ENCODE measurements around the gene RAB38. TPM values are rescaled to one million over a fixed set of nuclear protein-coding genes. Genes with fewer than 3 reads are reported as not detected.

RAB38 gene
- total and polyA plus RNA-seq, 9 donors, result 0.91 to 4.3 (median 2.4) TPM

DNA sequence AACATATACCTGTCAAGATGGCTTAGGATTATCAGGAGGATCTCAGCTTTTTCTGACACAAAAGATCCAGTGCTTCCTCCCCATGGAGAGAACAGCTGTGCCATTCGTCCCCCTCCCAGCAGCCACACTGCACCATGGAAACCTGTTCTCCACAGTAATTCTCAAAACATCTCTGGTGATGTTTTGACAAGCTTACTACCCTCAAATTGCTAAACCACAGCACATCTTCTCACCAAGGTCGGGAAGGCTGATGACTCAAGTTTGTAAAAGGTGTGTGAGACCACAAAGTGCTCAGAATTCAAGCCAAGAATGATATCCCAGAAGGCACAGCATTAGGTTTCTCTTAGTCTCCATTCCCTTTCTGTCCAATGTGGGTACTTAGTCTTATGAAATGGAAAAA lies 3.9 kb upstream of the RAB38 start:
- no peak overlapping the region for H3K4me3 ChIP-seq
- no peak for DNase-seq
- no peak overlapping the region for H3K27ac ChIP-seq
- 56 to 86% (median 69%) methylated on average over 2 of the region's 2 CpGs for WGBS, 3 donors
- no peaks in the 10 kb centered on the region for H3K9me3 ChIP-seq
- no peaks in the 10 kb centered on the region for H3K4me1 ChIP-seq (ENCODE audit: insufficient read depth)
- no peak for TF ChIP-seq EP300 (IDR thresholded peaks at IDR 0.05)
- intact Hi-C loops (cut with DNase I), result no loop called here
- no peaks in the 10 kb centered on the region for H3K27me3 ChIP-seq
- no peaks in the 10 kb centered on the region for H3K36me3 ChIP-seq

DNA sequence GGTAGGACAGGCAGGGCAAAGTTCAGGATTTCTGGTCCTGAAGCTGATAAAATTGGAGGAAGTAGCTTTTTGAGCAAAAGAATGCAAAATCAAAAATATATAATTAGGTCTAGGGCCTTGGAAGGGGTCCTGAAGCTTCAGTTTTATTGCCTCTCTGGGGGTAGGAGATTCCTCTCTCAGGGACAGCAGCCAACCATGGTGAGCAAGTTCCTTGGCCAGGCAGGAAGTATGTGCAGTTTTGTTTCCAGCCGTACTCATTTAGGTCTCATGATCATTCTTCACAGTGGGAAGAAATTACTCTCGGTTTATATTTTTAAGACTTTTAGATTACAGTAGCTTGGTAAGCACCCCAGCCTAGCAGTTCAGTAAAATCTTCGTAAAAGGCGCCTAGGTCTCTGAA lies 2.9 kb upstream of the RAB38 start:
- Histone ChIP-seq H3K4me3 (no peak overlapping the region), H3K4me1 (ENCODE audit: insufficient read depth) (no peaks in the 10 kb centered on the region), H3K27ac (no peak overlapping the region), H3K36me3 (no peaks in the 10 kb centered on the region), H3K27me3 (no peaks in the 10 kb centered on the region), H3K9me3 (no peaks in the 10 kb centered on the region)
- no peak for DNase-seq
- 49 to 62% (median 60%) methylated on average over 4 of the region's 4 CpGs for WGBS, 3 donors
- TF ChIP-seq, protein P1, sequence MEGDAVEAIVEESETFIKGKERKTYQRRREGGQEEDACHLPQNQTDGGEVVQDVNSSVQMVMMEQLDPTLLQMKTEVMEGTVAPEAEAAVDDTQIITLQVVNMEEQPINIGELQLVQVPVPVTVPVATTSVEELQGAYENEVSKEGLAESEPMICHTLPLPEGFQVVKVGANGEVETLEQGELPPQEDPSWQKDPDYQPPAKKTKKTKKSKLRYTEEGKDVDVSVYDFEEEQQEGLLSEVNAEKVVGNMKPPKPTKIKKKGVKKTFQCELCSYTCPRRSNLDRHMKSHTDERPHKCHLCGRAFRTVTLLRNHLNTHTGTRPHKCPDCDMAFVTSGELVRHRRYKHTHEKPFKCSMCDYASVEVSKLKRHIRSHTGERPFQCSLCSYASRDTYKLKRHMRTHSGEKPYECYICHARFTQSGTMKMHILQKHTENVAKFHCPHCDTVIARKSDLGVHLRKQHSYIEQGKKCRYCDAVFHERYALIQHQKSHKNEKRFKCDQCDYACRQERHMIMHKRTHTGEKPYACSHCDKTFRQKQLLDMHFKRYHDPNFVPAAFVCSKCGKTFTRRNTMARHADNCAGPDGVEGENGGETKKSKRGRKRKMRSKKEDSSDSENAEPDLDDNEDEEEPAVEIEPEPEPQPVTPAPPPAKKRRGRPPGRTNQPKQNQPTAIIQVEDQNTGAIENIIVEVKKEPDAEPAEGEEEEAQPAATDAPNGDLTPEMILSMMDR (IDR thresholded peaks at IDR 0.05), result no peak
- TF ChIP-seq EP300 (IDR thresholded peaks at IDR 0.05), result no peak
- TF ChIP-seq POLR2A (IDR thresholded peaks at IDR 0.05), result no peak
- intact Hi-C loops (cut with DNase I), result no loop called here

DNA sequence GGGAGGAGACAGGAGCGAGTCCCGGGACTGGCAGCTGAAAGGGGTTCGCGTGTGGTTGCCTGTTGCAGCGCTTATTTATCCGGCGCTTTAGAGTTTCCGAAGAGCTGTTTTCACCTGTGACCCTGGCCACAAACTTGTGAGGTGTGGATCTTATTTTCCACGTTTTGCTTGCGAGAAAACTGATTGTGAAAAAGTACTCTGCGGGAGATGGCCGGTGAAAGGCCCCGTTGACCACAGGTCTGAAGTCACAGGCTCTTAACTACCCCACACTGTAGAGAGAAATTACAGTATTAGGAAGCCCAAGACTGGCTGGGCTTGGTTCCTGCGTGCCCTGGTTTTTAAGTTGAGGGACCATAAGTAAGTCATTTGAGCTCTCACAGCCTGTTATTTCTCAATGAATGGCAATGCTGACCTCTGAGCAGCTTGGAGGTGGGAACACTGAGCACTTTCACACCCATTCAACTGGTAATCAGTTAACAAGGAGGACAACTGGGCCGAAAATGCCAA lies 379 bp upstream of the RAB38 start:
- no peak for TF ChIP-seq POLR2A (IDR thresholded peaks at IDR 0.05)
- TF ChIP-seq EP300 (IDR thresholded peaks at IDR 0.05), result no peak
- TF ChIP-seq, protein P1 (IDR thresholded peaks at IDR 0.05), result no peak
- Histone ChIP-seq H3K36me3 (no peaks in the 10 kb centered on the region), H3K9me3 (no peaks in the 10 kb centered on the region), H3K4me1 (ENCODE audit: insufficient read depth) (no peaks in the 10 kb centered on the region), H3K27me3 (no peaks in the 10 kb centered on the region), H3K27ac (no peak overlapping the region), H3K4me3 (peak overlapping the region; percentile 53)
- DNase-seq, result no peak
- intact Hi-C loops (cut with DNase I), result no loop called here
- 20 to 28% (median 21%) methylated on average over 15 of the region's 15 CpGs for WGBS, 3 donors

DNA sequence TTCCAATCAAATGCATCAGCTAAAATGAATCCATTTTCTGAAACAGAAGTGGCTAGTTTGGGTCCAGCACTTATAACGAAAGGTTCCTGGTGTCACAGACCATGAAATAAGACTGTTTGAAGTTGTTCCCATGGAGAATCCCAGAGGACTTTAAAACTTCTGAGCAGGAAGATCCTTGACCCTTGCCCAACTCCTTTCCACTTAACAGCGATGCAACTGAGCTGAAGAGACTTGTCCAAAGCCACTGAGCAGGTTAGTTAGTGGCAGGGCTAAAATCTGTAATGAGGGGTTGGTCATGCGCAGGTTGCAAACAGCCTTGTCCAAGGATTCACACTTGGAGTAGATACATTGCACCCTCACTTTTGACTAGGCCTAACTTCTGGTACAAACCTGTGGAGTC lies 1.3 kb downstream of the RAB38 start:
- Histone ChIP-seq H3K9me3 (no peaks in the 10 kb centered on the region), H3K27ac (no peak overlapping the region), H3K27me3 (no peaks in the 10 kb centered on the region), H3K4me1 (ENCODE audit: insufficient read depth) (no peaks in the 10 kb centered on the region), H3K36me3 (no peaks in the 10 kb centered on the region), H3K4me3 (no peak overlapping the region)
- intact Hi-C loops (cut with DNase I), result no loop called here
- 76 to 88% (median 86%) methylated on average over 3 of the region's 3 CpGs for WGBS, 3 donors
- no peak for DNase-seq
- TF ChIP-seq EP300 (IDR thresholded peaks at IDR 0.05), result no peak
- TF ChIP-seq POLR2A (IDR thresholded peaks at IDR 0.05), result no peak
- TF ChIP-seq, protein P1 (IDR thresholded peaks at IDR 0.05), result no peak

DNA sequence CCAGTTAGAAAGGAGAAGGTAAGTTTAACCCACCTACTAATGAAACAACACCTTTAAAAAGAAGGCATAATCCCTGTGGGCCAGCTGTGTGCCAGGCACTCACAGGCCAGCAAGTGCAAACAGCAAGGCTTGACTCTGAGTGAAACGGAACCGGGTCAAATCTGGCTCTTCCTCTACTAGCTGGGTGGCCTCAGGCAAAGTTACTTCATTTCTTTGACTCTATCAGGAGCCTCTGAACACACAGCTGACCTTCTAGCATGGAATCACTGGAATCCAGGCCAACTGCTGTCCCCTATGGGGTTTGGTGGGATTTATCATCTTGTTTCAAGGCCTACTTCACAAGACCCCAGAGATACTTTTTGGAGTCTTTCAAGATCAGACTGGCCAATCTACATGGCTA lies 3.3 kb downstream of the RAB38 start:
- 62 to 88% (median 84%) methylated on average over 2 of the region's 2 CpGs for WGBS, 3 donors
- H3K9me3 ChIP-seq, result no peaks in the 10 kb centered on the region
- no peak overlapping the region for H3K27ac ChIP-seq
- no peak for TF ChIP-seq EP300 (IDR thresholded peaks at IDR 0.05)
- TF ChIP-seq, protein P1 (IDR thresholded peaks at IDR 0.05), result no peak
- TF ChIP-seq POLR2A (IDR thresholded peaks at IDR 0.05), result no peak
- H3K4me3 ChIP-seq, result no peak overlapping the region
- no peak for DNase-seq
- no peaks in the 10 kb centered on the region for H3K27me3 ChIP-seq
- no peaks in the 10 kb centered on the region for H3K36me3 ChIP-seq
- no peaks in the 10 kb centered on the region for H3K4me1 ChIP-seq (ENCODE audit: insufficient read depth)
- intact Hi-C loops (cut with DNase I), result no loop called here
